Ovary (tissue), 3 donors: ENCODE results near the gene CPXM2.

ENCODE experiments used
- EP300 ChIP-seq: sonication (generic); formaldehyde crosslinking; IDR thresholded peaks from one replicate; pipeline ENCODE4 v1.6.1; 2017; ENCODE audit warnings: antibody characterized with exemption
- POLR2A ChIP-seq: fragments of 450-650 bp; IDR thresholded peaks from one replicate; pipeline ENCODE4 v1.6.1; 2017; ENCODE audit warnings: antibody characterized with exemption, mild to moderate bottlenecking, moderate library complexity
- TF ChIP-seq, protein P1 (sequence below), 3 donors: fragments of 450-650 bp in 2 of 3; fragments of 200-600 bp in 1 of 3; IDR thresholded peaks; one replicate each; pipeline versions ENCODE4 v1.5.1 to v1.8.0; 2016 to 2022; ENCODE audit warnings: antibody characterized with exemption in 3 of 3, mild to moderate bottlenecking in 1 of 3
- donor health status: DM: no; HTN: no; CAD: no.

GRCh38 chr10:123784646-123785045 is 107.0 kb downstream of the CPXM2 start:
- TF ChIP-seq, protein P1, sequence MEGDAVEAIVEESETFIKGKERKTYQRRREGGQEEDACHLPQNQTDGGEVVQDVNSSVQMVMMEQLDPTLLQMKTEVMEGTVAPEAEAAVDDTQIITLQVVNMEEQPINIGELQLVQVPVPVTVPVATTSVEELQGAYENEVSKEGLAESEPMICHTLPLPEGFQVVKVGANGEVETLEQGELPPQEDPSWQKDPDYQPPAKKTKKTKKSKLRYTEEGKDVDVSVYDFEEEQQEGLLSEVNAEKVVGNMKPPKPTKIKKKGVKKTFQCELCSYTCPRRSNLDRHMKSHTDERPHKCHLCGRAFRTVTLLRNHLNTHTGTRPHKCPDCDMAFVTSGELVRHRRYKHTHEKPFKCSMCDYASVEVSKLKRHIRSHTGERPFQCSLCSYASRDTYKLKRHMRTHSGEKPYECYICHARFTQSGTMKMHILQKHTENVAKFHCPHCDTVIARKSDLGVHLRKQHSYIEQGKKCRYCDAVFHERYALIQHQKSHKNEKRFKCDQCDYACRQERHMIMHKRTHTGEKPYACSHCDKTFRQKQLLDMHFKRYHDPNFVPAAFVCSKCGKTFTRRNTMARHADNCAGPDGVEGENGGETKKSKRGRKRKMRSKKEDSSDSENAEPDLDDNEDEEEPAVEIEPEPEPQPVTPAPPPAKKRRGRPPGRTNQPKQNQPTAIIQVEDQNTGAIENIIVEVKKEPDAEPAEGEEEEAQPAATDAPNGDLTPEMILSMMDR (IDR thresholded peaks at IDR 0.05), result no peak
- TF ChIP-seq POLR2A (no peak), EP300 (no peak)
